ENCODE data around the gene VPS18. TPM values are rescaled to one million over a fixed set of nuclear protein-coding genes. Genes with fewer than 3 reads are reported as not detected.

The VPS18 gene
- total RNA-seq, 1 experiment from 2014 or later = 16.9 TPM

GRCh38 chr15:40909662-40910630 is 15.7 kb downstream of the VPS18 start:
- H3K36me3 ChIP-seq (ENCODE audit: control insufficient read depth in 1 of 2, insufficient read depth in 2 of 2, low read length in 2 of 2) = no peaks in the 10 kb centered on the region
- H3K4me3 ChIP-seq (replicated peaks in 1 of 2; ENCODE audit: low read depth in 1 of 2, low read length in 2 of 2) = no peak overlapping the region
- no peak for ATAC-seq
- H2AFZ ChIP-seq (ENCODE audit: low read depth, low read length, poor library complexity, severe bottlenecking) = no peak overlapping the region
- DNase-seq (ENCODE audit: low read depth, low spot score) = no peak
- no peaks in the 10 kb centered on the region for H4K20me1 ChIP-seq (ENCODE audit: insufficient read depth)
- no peak overlapping the region for H3K27ac ChIP-seq (ENCODE audit: low read depth, low read length)
- intact Hi-C loops (cut with micrococcal nuclease) = no loop called here
- TF ChIP-seq CEBPB (IDR thresholded peaks at IDR 0.05; ENCODE audit: low read depth) = no peak
- TF ChIP-seq POLR2AphosphoS5 (IDR thresholded peaks at IDR 0.05; ENCODE audit: low read depth, low read length) = no peak
- no peak for TF ChIP-seq SP1 (IDR thresholded peaks at IDR 0.05; ENCODE audit: low read depth)
- TF ChIP-seq ELF1 (IDR thresholded peaks at IDR 0.05; ENCODE audit: borderline replicate concordance, low read depth) = no peak
- no peak for TF ChIP-seq RAD21 (IDR thresholded peaks at IDR 0.05; ENCODE audit: low read depth)
- TF ChIP-seq ATF3 (IDR thresholded peaks at IDR 0.05) = no peak
- TF ChIP-seq ZNF274 (IDR thresholded peaks at IDR 0.05; ENCODE audit: low read depth, low read length) = no peak
- TF ChIP-seq POLR2A (IDR thresholded peaks at IDR 0.05; ENCODE audit: borderline replicate concordance, extremely low read depth, insufficient read depth, insufficient read length) = no peak
- no peak for TF ChIP-seq FOSL1 (IDR thresholded peaks at IDR 0.05; ENCODE audit: low read depth)
- TF ChIP-seq CTCF (IDR thresholded peaks at IDR 0.05 in 2 of 3, conservative IDR thresholded peaks at IDR 0.05 in 1 of 3; ENCODE audit: borderline replicate concordance in 1 of 3, insufficient read depth in 1 of 3, low read depth in 2 of 3, low read length in 2 of 3) = no peak
- TF ChIP-seq ZBTB33 (IDR thresholded peaks at IDR 0.05; ENCODE audit: extremely low read depth, insufficient replicate concordance, low read length) = no peak
- H3K9me3 ChIP-seq (ENCODE audit: control insufficient read depth in 1 of 2, insufficient read depth in 1 of 2, low read depth in 1 of 2, low read length in 2 of 2) = no peaks in the 10 kb centered on the region
- RAD21 ChIA-PET (ENCODE audit: low non-redundant PET in 1 of 2, low total read pairs in 2 of 2, uncharacterized antibody in 2 of 2, unreplicated experiment in 2 of 2) = no interaction called here
- CTCF ChIA-PET = no interaction called here
- H3K9ac ChIP-seq (ENCODE audit: low read length) = no peak overlapping the region
- BruUV-seq (replicated peaks) = no TSS peak
- H3K9me2 ChIP-seq (ENCODE audit: insufficient read depth) = no peaks in the 10 kb centered on the region
- no peaks in the 10 kb centered on the region for H3K27me3 ChIP-seq (ENCODE audit: insufficient read depth, low read length)
- H3K4me2 ChIP-seq (ENCODE audit: low read length) = no peak overlapping the region
- H3K4me1 ChIP-seq (ENCODE audit: control insufficient read depth in 1 of 2, insufficient read depth in 2 of 2, low read length in 2 of 2) = peaks cover 28% of the 10 kb centered on the region in 2 experiments
- H3K79me2 ChIP-seq (ENCODE audit: insufficient read depth, low read length) = no peaks in the 10 kb centered on the region
- POLR2A ChIA-PET = no interaction called here

Measured in HCT116 (cell line).